T-helper 1 cell (primary cell): ENCODE data around the gene ASPG.
A peak's percentile ranks its signal among the peaks of the same experiment; 100 is the strongest.

ENCODE experiments used
- DNase-seq, 5 donors: peaks; one replicate each; pipeline ENCODE4 v3.0.0-alpha.2; 2012 to 2020
- total RNA-seq, 4 donors: gene quantifications; one replicate each; lab custom pipeline; 2026; lab: John Stamatoyannopoulos, UW

The ASPG gene
- total RNA-seq, result 0 to 0.46 (median 0.08) reads per million in 4 donors

- peak in 3 of 5 donors; percentile 18 to 35 (median 21) for DNase-seq
Observed at GRCh38 chr14:104085032-104085888, at the start of gene ASPG. Gene ASPG, plus strand, starts transcription at chr14:104085700. Its CDS starts 71 bp downstream, at chr14:104085771.

GRCh38 chr14:104036212-104036611 is 49.3 kb upstream of the ASPG start:
- DNase-seq, result no peak

DNA sequence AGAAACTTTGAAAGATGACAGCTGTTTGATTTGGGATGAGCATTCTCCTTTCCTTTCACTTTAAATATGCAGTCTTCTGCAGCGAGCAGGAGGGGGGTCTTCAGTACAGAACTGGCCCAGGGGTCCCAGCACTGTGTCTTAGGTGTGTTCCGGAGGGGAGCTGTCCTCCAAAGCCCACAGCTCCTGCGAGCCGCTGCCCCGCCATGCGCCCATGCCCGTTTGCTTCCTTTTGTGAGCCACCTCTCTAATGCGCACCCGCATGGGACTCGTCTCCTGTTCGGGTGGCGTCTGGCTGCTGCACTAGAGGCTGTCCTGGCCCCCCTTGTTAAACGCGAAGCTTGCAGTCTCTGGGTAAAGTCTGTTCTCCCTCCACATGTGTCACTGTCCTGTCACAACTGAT is 48.4 kb upstream of the ASPG start:
- no peak for DNase-seq

GRCh38 chr14:104037903-104038302 is 47.6 kb upstream of the ASPG start:
- DNase-seq, result no peak

- DNase-seq, result no peak
Observed at GRCh38 chr14:104039214-104039613, 46.3 kb upstream of the ASPG start.

DNA sequence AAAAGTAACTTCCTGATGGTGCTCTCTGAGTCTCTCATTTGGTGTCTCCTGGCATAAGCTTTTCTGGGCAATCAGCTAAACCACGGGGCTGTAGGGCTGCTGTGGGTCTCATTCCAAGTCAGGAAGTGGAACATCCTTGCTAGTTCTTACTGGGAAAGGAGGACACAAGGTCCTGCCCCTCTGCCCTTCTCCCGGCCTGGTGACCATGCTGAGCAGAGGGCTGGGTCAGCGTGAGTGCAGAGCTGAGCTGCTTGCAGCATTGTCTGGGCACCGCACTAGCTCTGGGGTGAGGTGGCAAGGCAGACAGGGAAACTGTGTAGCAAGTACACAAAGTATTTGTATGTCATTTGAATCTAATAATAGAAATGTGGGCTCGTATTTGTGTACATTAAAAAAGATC is 45.0 kb upstream of the ASPG start:
- DNase-seq, result no peak

DNA sequence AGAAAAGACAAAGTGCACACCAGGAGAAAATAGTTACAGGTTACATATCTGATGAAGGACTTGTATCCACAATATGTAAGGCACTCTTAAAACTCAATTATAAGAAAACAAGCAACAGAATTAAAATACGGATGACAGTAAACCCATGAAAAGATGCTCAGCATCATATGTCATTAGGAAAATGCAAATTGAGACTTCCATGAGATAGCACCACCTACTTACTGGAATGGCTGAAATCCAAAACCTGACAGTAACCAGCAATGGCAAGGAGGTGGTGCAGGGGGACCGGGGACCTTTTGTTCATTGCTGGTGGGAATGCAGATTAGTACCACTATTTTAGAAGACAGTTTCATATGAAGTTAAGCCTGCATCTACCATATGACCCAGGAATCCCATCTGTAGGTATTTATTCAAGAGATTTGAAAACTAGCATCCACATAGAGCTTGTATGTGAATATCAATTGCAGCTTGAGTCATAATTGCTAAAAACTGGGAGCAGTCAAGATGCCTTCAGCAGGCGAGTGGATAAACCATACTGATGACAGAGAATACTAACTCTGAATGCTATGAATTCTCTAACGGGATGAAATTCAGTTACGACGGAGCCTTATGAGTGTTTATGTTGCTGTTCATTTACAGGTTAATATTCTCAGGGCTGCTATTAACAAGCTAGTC is 43.9 kb upstream of the ASPG start:
- no peak for DNase-seq

DNA sequence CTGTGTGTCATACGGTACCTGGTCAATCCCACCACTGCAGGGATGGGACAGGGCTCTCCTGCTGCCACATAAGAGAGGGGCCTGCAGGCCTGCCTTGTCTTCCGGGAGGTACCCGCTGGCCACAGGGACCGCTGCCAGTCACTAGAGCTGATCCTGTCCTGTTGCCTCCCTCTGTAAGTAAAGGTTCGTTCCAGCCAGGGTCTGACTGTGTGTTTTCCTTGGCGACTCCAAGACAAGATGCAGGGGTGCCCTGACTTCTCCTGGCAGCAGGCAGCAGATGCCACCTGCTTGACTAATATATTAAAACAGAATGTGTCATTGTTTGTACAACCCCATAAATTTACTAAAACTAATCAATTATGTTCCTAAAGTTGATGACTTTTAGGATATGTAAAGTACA is 41.5 kb upstream of the ASPG start:
- no peak for DNase-seq

DNA sequence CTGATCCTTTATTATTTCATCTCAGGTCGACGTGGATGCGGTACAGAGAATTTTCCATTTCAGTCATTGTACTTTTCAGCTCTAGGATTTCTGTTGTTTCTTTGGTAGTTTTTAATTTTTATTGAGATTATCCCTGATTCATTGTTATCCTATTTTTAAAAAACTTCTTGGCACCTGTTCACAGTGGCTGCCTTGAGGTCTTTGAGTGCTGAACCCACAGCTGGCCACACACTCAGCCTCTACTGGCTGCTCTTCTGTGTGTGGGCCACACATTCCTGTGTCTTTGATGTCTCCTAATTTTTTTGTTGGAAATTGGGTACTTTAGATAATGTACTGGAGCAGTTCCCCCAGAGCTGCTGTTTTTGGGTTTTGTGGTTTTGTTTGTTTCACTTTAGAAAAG is 37.7 kb upstream of the ASPG start:
- no peak for DNase-seq

DNA sequence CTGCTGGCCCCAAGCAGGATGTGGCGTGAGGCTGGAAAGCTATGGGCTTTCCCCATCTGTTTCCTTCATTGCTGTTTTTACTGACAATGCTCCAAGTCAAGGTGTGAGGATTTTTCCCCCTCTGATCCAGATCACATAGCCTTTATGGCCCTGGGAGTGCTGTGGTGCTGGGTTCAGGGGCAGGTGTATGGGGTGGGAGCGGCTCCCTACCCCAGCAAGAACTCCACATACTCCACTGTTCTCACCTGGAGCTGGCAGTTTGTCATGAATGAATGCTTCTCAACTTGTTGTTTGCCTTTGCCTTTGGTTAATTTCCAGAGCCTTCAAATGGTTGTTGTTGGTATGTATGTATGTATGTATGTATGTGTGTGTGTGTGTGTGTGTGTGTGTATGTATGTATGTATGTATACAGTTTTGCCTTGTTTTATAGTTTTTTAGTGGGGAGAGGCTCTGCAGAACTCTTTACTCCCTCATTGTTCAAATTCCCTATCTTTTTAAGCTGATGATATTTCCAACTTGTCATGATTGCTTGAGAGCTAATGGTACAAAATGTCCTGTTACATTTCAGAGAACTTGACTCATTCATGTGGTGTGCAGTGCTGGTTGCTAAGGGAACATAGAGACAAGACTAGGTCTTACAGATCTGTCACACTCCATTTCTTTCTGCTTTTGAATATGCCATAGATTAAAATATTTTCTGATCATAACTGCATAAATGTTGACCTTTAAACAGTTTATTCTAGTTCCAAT is 36.6 kb upstream of the ASPG start:
- DNase-seq, result no peak

GRCh38 chr14:104049576-104050240 is 35.8 kb upstream of the ASPG start:
- DNase-seq, result no peak

- DNase-seq, result no peak
Observed at GRCh38 chr14:104051092-104051813, 34.2 kb upstream of the ASPG start.

GRCh38 chr14:104054222-104054905 is 31.1 kb upstream of the ASPG start:
- no peak for DNase-seq

- DNase-seq, result no peak
Observed at GRCh38 chr14:104062281-104062680, 23.2 kb upstream of the ASPG start.

DNA sequence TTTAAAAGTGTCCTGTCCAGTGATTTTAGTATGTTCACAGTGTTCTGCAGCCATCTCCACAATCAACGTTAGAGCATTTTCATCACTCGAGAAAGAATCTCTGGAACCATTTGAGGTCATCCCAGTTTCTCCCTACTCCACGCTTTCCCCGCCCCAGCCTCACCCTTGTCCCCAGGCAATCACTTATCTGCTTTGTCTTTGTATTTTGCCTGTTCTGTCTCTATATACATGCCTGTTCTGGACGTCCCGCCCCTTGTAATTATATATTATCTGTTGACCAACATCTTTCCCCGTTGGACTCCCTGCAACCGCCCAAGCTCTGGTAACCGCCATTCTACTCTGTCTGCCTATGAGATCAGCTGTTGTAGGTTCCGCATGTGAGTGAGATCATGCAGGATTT is 21.5 kb upstream of the ASPG start:
- DNase-seq, result no peak

DNA sequence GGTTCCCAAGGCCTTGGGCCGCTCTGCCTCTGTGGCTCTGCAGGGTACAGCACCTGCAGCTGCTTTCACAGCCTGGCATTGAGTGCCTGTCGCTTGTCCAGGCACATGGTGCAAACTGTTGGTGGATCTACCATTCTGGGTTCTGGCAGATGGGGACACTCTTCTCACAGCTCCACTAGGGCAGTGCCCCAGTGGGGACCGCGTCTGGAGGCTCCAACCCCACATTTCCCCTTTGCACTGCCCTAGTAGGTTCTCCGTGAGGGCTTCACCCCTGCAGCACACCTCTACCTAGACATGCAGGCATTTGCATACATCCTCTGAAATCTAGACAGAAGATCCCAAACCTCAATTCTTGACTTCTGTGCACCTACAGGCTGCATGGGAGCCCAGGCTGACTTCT is 19.2 kb upstream of the ASPG start:
- DNase-seq, result no peak

DNA sequence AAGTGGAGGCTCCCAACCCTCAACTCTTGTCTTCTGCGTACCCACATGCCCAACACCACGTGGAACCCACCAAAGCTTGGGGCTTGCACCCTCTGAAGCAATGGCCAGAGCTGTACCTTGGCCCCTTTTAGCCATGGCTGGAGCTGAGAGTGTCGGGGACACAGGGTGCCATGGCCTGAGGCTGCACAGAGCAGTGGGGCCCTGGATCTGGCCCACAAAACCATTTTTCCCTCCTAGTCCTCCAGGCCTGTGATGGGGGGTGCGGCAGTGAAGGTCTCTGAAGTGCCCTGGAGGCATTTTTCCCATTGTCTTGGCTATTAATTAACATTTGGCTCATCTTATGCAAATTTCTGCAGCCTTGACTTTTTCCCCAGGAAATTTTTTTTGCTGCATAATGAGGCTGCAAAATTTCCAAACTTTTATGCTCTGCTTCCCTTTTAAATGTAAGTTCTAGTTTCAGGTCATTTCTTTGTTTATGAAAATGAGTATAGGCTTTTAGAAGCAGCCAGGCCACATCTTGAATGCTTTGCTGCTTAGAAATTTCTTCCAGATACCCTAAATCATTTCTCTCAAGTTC is 18.7 kb upstream of the ASPG start:
- no peak for DNase-seq

- no peak for DNase-seq
Observed at GRCh38 chr14:104069541-104069940, 16.0 kb upstream of the ASPG start.

- no peak for DNase-seq
Observed at GRCh38 chr14:104072586-104072985, 12.9 kb upstream of the ASPG start.

DNA sequence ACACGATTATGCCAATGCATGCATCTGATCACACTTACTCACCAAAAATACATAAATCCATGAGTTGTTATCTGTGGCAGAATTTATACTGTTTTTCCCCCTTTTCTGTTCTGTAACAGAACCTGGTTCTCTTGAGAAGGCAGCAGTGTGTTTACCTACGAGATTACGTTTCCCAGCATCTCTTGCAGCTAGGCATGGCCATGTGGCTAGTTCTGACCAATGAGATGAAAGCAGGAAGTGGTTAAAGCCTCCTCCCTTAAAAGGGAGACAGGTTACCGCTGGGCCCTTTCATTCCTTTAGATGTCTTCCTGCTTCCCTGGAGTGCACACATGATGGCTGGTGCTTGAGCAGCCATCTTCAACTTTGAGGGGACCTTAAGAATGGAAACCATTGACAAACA is 11.7 kb upstream of the ASPG start:
- no peak for DNase-seq

DNA sequence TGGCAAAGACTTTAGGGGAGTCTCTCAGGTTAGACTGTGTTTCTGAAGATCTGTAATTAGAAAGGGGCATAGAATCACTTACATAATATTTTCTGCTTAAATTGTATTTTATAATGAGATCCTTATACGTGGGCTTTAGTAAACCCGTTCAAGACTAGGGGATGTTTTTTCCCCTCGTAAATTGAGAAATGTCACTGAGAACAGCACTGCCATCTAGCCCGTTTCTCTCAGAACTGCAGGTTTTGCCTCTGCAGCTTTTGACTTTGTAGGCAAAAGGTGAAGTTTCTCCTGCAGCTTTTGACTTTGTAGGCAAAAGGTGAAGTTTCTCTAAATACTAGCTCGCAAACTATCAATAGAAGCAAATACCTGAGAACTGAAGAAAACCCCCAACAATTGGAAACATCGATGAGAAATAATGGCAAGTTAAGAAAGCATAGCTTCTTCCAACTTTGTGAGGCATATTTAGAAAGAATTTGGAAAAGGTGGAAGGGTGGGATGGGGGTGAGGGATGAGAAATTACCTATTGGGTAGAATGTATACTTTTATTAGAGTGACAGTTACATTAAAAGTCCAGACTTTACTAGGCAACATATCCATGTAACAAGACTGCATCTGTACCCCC is 9.9 kb upstream of the ASPG start:
- DNase-seq, result no peak
